HCT116 (cell line): Measurements from ENCODE around the gene VASH2.

ENCODE experiments used
- CEBPB ChIP-seq: IDR thresholded peaks from 2 replicates; pipeline ENCODE4 v1.6.1; 2012; ENCODE audit warnings: low read depth
- CTCF ChIP-seq, 3 experiments: fragments of 200-600 bp in 1 of 3; sonication (generic) in 1 of 3; IDR thresholded peaks in 2 of 3; conservative IDR thresholded peaks in 1 of 3; 2 replicates each; pipeline ENCODE4 v1.5.1; 2012 to 2017; ENCODE audit warnings: low read depth in 2 of 3, low read length in 2 of 3, antibody characterized with exemption in 1 of 3, borderline replicate concordance in 1 of 3, control low read depth in 1 of 3, mild to moderate bottlenecking in 1 of 3, mixed read lengths in 1 of 3, mixed run types in 1 of 3, moderate library complexity in 1 of 3; ENCODE audit not compliant: insufficient read depth in 1 of 3
- EGR1 ChIP-seq: IDR thresholded peaks from 2 replicates; pipeline ENCODE4 v1.6.1; 2012; ENCODE audit warnings: low read depth
- EZH2 ChIP-seq: fragments of 200-600 bp; sonication (generic); IDR thresholded peaks from 2 replicates; pipeline ENCODE4 v1.6.1; 2017; ENCODE audit warnings: antibody characterized with exemption, mixed run types
- EZH2phosphoT487 ChIP-seq: fragments of 200-600 bp; IDR thresholded peaks from 2 replicates; pipeline ENCODE4 v1.6.1; 2018; ENCODE audit warnings: antibody characterized with exemption, borderline replicate concordance
- REST ChIP-seq: IDR thresholded peaks from 2 replicates; pipeline ENCODE4 v1.6.1; 2012; ENCODE audit warnings: low read depth
- SRF ChIP-seq: IDR thresholded peaks from 2 replicates; pipeline ENCODE4 v1.6.1; 2012; ENCODE audit warnings: low read depth
- TCF7L2 ChIP-seq: IDR thresholded peaks from 2 replicates; pipeline ENCODE4 v1.7.0; 2011; ENCODE audit warnings: borderline replicate concordance, inconsistent platforms; ENCODE audit not compliant: insufficient read depth, insufficient read length; ENCODE audit errors: extremely low read depth
- YY1 ChIP-seq: IDR thresholded peaks from 2 replicates; pipeline ENCODE4 v1.6.1; 2011; ENCODE audit warnings: low read length, low read depth, moderate library complexity, mild to moderate bottlenecking; ENCODE audit not compliant: insufficient replicate concordance; ENCODE audit errors: extremely low read depth
- ZNF274 ChIP-seq: fragments of 200-500 bp; sonication (Bioruptor generic); IDR thresholded peaks from 2 replicates; pipeline ENCODE4 v1.6.1; 2014; ENCODE audit warnings: mild to moderate bottlenecking, low read depth, low read length, inconsistent platforms

GRCh38 chr1:212983482-212983881 lies 33.1 kb downstream of the VASH2 start:
- TF ChIP-seq EZH2 (no peak), CTCF (IDR thresholded peaks at IDR 0.05 in 2 of 3, conservative IDR thresholded peaks at IDR 0.05 in 1 of 3; ENCODE audit: borderline replicate concordance in 1 of 3, insufficient read depth in 1 of 3, low read depth in 2 of 3, low read length in 2 of 3) (no peak), EZH2phosphoT487 (no peak), EGR1 (no peak), TCF7L2 (no peak), CEBPB (no peak), SRF (no peak), ZNF274 (no peak), REST (no peak), YY1 (no peak)
